ENCODE results near the gene SDHA.

DNA sequence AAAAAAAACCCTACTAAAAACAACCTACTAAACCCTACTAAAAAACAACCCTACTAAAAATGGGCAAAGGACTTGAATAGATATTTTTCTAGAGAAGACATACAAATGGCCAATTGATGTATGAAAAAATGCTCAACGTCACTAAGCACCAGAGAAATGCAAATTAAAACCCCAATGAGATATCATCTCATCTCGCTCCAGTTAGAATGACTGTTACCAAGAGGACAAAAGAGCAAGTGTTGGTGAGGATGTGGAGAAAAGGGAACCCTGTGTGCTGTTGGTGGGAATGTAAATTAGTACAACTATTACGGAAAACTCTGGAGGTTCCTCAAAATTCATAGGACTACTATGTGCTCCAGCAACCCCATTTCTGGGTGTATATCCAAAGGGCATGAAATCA lies 10.8 kb downstream of the SDHA start:
- TF ChIP-seq, protein P1, sequence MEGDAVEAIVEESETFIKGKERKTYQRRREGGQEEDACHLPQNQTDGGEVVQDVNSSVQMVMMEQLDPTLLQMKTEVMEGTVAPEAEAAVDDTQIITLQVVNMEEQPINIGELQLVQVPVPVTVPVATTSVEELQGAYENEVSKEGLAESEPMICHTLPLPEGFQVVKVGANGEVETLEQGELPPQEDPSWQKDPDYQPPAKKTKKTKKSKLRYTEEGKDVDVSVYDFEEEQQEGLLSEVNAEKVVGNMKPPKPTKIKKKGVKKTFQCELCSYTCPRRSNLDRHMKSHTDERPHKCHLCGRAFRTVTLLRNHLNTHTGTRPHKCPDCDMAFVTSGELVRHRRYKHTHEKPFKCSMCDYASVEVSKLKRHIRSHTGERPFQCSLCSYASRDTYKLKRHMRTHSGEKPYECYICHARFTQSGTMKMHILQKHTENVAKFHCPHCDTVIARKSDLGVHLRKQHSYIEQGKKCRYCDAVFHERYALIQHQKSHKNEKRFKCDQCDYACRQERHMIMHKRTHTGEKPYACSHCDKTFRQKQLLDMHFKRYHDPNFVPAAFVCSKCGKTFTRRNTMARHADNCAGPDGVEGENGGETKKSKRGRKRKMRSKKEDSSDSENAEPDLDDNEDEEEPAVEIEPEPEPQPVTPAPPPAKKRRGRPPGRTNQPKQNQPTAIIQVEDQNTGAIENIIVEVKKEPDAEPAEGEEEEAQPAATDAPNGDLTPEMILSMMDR (IDR thresholded peaks at IDR 0.05; ENCODE audit: insufficient read depth, low read length, poor library complexity, severe bottlenecking): no peak
- TF ChIP-seq EZH2phosphoT487 (conservative IDR thresholded peaks at IDR 0.05; ENCODE audit: low read length): no peak

All from SU-DHL-6 (cell line).